ENCODE results near the gene CRIP2.
A peak's percentile ranks its signal among the peaks of the same experiment; 100 is the strongest.

Gene CRIP2

GRCh38 chr14:105442834-105443233, 31.8 kb upstream of the CRIP2 start:
- no peaks in the 10 kb centered on the region for H3K4me1 ChIP-seq (ENCODE audit: control insufficient read depth in 2 of 2, insufficient read depth in 1 of 2, low read depth in 1 of 2, low read length in 2 of 2)
- H4K91ac ChIP-seq (ENCODE audit: low read depth, low read length, poor library complexity): no peak overlapping the region
- H3K4me3 ChIP-seq (ENCODE audit: low read length in 2 of 2): no peak overlapping the region
- no peak overlapping the region for H2BK120ac ChIP-seq (ENCODE audit: low read depth, low read length)
- H3K36me3 ChIP-seq (replicated peaks in 1 of 2; ENCODE audit: control insufficient read depth in 2 of 2, insufficient read depth in 2 of 2, low read length in 2 of 2): peaks cover 29 to 66% of the 10 kb centered on the region in 2 donors
- no peak overlapping the region for H2BK5ac ChIP-seq (ENCODE audit: low read length)
- WGBS, 2 donors (ENCODE audit: extremely low coverage in 2 of 2, insufficient read length in 2 of 2, insufficient replicate concordance in 1 of 2): no CpG with 5 or more reads among the region's 12 CpGs
- H3K14ac ChIP-seq (ENCODE audit: low read length): no peak overlapping the region
- H3K79me1 ChIP-seq (ENCODE audit: low read depth, low read length): peaks cover 36% of the 10 kb centered on the region
- H3K27me3 ChIP-seq (ENCODE audit: control insufficient read depth in 3 of 3, insufficient read depth in 3 of 3, low read depth in 1 of 3, low read length in 3 of 3): no peaks in the 10 kb centered on the region
- no peak overlapping the region for H3K18ac ChIP-seq (ENCODE audit: low read length)
- H2AK5ac ChIP-seq (ENCODE audit: low read depth, low read length): no peak overlapping the region
- H2BK15ac ChIP-seq (ENCODE audit: low read length): no peak overlapping the region
- H3K4me2 ChIP-seq (ENCODE audit: insufficient read depth, low read length, poor library complexity, severe bottlenecking): no peak overlapping the region
- no peak overlapping the region for H2AFZ ChIP-seq (ENCODE audit: low read length)
- H3K27ac ChIP-seq (replicated peaks; ENCODE audit: low read length): no peak overlapping the region
- no peak for DNase-seq (ENCODE audit: low spot score)
- H4K8ac ChIP-seq (ENCODE audit: low read depth, low read length): no peak overlapping the region
- H3K23ac ChIP-seq (ENCODE audit: low read depth, low read length, poor library complexity): peak overlapping the region; percentile 27
- H3K4ac ChIP-seq (ENCODE audit: low read length): no peak overlapping the region
- H2BK12ac ChIP-seq (ENCODE audit: low read length): no peak overlapping the region
- peak overlapping the region; percentile 38 for H3K9ac ChIP-seq (ENCODE audit: low read depth, low read length, poor library complexity)
- no peaks in the 10 kb centered on the region for H3K9me3 ChIP-seq (replicated peaks in 1 of 2; ENCODE audit: control insufficient read depth in 2 of 2, insufficient read depth in 1 of 2, low read depth in 1 of 2, low read length in 2 of 2)

DNA sequence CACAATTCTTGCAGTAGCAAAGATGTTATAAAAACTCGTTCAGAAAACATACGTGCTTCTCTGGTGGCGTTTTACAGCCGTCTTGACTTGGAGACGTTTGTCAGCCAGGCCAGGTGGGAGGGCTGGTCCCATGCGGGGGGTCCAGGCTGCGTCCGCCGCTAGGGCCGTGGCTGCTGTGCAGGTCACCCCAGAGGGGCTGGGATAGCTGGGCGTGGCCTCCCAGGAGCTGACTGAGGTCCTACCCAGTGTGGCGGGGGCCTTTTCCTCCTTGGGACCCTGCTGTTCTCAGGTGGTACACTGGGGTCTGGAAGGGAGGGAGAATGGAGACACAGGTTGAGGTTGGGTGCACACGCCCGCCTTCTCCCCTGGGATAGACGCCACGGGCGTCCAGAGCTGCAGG, 29.8 kb upstream of the CRIP2 start:
- DNase-seq (ENCODE audit: low spot score): no peak
- Histone ChIP-seq H3K9me3 (replicated peaks in 1 of 2; ENCODE audit: control insufficient read depth in 2 of 2, insufficient read depth in 1 of 2, low read depth in 1 of 2, low read length in 2 of 2) (no peaks in the 10 kb centered on the region), H2AK5ac (ENCODE audit: low read depth, low read length) (no peak overlapping the region), H3K27me3 (ENCODE audit: control insufficient read depth in 3 of 3, insufficient read depth in 3 of 3, low read depth in 1 of 3, low read length in 3 of 3) (no peaks in the 10 kb centered on the region), H2BK120ac (ENCODE audit: low read depth, low read length) (no peak overlapping the region), H3K27ac (replicated peaks; ENCODE audit: low read length) (no peak overlapping the region), H3K23ac (ENCODE audit: low read depth, low read length, poor library complexity) (no peak overlapping the region), H2BK15ac (ENCODE audit: low read length) (no peak overlapping the region), H3K9ac (ENCODE audit: low read depth, low read length, poor library complexity) (no peak overlapping the region), H3K4me2 (ENCODE audit: insufficient read depth, low read length, poor library complexity, severe bottlenecking) (no peak overlapping the region), H4K8ac (ENCODE audit: low read depth, low read length) (peak overlapping the region; percentile 43), H3K4ac (ENCODE audit: low read length) (no peak overlapping the region), H2BK12ac (ENCODE audit: low read length) (peak overlapping the region; percentile 73), H3K18ac (ENCODE audit: low read length) (peak overlapping the region; percentile 28), H2BK5ac (ENCODE audit: low read length) (no peak overlapping the region), H3K4me3 (ENCODE audit: low read length in 2 of 2) (no peak overlapping the region), H3K14ac (ENCODE audit: low read length) (peak overlapping the region; percentile 21), H4K91ac (ENCODE audit: low read depth, low read length, poor library complexity) (no peak overlapping the region), H3K36me3 (replicated peaks in 1 of 2; ENCODE audit: control insufficient read depth in 2 of 2, insufficient read depth in 2 of 2, low read length in 2 of 2) (peaks cover 29 to 61% of the 10 kb centered on the region in 2 donors), H3K4me1 (ENCODE audit: control insufficient read depth in 2 of 2, insufficient read depth in 1 of 2, low read depth in 1 of 2, low read length in 2 of 2) (no peaks in the 10 kb centered on the region), H3K79me1 (ENCODE audit: low read depth, low read length) (peaks cover 33% of the 10 kb centered on the region), H2AFZ (ENCODE audit: low read length) (no peak overlapping the region)
- no CpG with 5 or more reads among the region's 17 CpGs for WGBS, 2 donors (ENCODE audit: extremely low coverage in 2 of 2, insufficient read length in 2 of 2, insufficient replicate concordance in 1 of 2)

DNA sequence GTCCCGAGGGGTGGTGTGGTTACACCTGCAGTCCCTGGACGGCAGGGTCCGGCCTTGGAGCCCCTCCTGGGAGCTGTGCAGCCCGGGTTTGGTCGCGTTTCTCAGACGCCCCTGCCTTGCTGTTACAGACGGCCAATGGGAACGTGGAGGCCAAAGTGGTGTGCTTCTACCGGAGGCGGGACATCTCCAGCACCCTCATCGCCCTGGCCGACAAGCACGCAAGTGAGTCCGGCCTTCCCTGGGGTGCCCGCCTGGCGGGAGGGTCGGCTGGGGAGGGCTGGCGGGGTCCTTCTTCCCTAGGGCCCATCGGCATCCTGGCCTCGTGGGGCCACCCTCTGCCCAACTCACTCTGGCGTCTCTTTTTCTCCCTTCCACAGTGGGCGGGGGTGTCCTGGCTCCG, 29.3 kb upstream of the CRIP2 start:
- Histone ChIP-seq H3K4me3 (ENCODE audit: low read length in 2 of 2) (no peak overlapping the region), H4K8ac (ENCODE audit: low read depth, low read length) (peak overlapping the region; percentile 43), H4K91ac (ENCODE audit: low read depth, low read length, poor library complexity) (no peak overlapping the region), H3K79me1 (ENCODE audit: low read depth, low read length) (peaks cover 32% of the 10 kb centered on the region), H3K27me3 (ENCODE audit: control insufficient read depth in 3 of 3, insufficient read depth in 3 of 3, low read depth in 1 of 3, low read length in 3 of 3) (no peaks in the 10 kb centered on the region), H3K4me1 (ENCODE audit: control insufficient read depth in 2 of 2, insufficient read depth in 1 of 2, low read depth in 1 of 2, low read length in 2 of 2) (no peaks in the 10 kb centered on the region), H3K36me3 (replicated peaks in 1 of 2; ENCODE audit: control insufficient read depth in 2 of 2, insufficient read depth in 2 of 2, low read length in 2 of 2) (peaks cover 33 to 61% of the 10 kb centered on the region in 2 donors), H2BK120ac (ENCODE audit: low read depth, low read length) (no peak overlapping the region), H2BK15ac (ENCODE audit: low read length) (no peak overlapping the region), H3K4me2 (ENCODE audit: insufficient read depth, low read length, poor library complexity, severe bottlenecking) (no peak overlapping the region), H3K18ac (ENCODE audit: low read length) (no peak overlapping the region), H3K9me3 (replicated peaks in 1 of 2; ENCODE audit: control insufficient read depth in 2 of 2, insufficient read depth in 1 of 2, low read depth in 1 of 2, low read length in 2 of 2) (no peaks in the 10 kb centered on the region), H2AFZ (ENCODE audit: low read length) (no peak overlapping the region), H3K4ac (ENCODE audit: low read length) (no peak overlapping the region), H2BK12ac (ENCODE audit: low read length) (no peak overlapping the region), H3K27ac (replicated peaks; ENCODE audit: low read length) (no peak overlapping the region), H2AK5ac (ENCODE audit: low read depth, low read length) (no peak overlapping the region), H3K23ac (ENCODE audit: low read depth, low read length, poor library complexity) (peak overlapping the region; percentile 73), H2BK5ac (ENCODE audit: low read length) (no peak overlapping the region), H3K14ac (ENCODE audit: low read length) (no peak overlapping the region), H3K9ac (ENCODE audit: low read depth, low read length, poor library complexity) (peak overlapping the region; percentile 44)
- no CpG with 5 or more reads among the region's 24 CpGs for WGBS, 2 donors (ENCODE audit: extremely low coverage in 2 of 2, insufficient read length in 2 of 2, insufficient replicate concordance in 1 of 2)
- no peak for DNase-seq (ENCODE audit: low spot score)

DNA sequence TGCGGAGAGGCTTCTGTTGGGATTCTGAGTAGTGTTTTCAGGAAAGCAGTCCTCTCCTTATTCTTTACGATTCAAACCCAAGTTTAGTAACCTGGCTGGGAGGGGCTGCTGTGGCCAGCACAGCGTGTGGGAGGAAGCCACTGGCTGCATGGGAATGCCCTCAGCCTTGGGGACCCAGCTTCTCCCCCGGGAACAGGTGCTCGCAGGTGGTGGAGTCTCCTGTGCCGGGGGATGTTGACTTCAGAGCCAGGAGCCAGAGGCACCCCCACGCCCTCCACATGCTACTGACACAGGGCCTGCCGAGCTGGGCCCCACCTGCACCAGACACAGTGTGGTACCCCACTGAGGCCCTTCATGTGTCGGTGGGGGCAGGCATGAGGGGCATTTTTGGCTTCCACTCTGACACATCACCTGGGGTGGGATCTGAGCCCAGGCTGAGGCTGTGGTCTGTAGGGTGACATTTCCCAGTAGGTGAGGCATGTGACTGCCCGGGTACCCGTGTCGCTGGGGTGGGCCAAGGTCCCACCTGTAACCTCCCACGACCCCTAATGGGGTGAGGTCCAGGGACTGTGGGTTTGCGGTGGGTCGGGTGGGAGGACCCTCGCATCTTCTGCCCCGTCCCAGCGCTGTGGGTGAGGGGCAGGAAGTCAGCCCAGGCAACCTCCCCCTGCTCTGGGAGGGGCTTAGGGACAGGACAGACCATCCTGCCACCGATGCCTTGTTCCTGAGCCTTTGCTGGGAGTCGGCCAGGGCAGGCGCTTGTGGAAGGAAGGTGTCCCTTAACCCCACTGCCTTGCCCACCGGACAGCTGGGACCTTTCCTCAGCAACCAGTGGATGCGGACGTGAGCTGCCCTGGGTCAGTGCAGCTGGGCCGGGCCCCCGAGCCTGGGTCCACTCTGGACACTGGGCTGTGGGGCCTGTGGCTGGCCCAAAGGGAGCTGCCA, 28.4 kb upstream of the CRIP2 start:
- Histone ChIP-seq H3K4me2 (ENCODE audit: insufficient read depth, low read length, poor library complexity, severe bottlenecking) (no peak overlapping the region), H4K91ac (ENCODE audit: low read depth, low read length, poor library complexity) (no peak overlapping the region), H3K4me1 (ENCODE audit: control insufficient read depth in 2 of 2, insufficient read depth in 1 of 2, low read depth in 1 of 2, low read length in 2 of 2) (no peaks in the 10 kb centered on the region), H3K36me3 (replicated peaks in 1 of 2; ENCODE audit: control insufficient read depth in 2 of 2, insufficient read depth in 2 of 2, low read length in 2 of 2) (peaks cover 40 to 64% of the 10 kb centered on the region in 2 donors), H2AK5ac (ENCODE audit: low read depth, low read length) (no peak overlapping the region), H3K4ac (ENCODE audit: low read length) (no peak overlapping the region), H2BK15ac (ENCODE audit: low read length) (no peak overlapping the region), H3K4me3 (ENCODE audit: low read length in 2 of 2) (no peak overlapping the region), H3K9ac (ENCODE audit: low read depth, low read length, poor library complexity) (no peak overlapping the region), H3K18ac (ENCODE audit: low read length) (peak overlapping the region; percentile 31), H2BK5ac (ENCODE audit: low read length) (no peak overlapping the region), H3K27me3 (ENCODE audit: control insufficient read depth in 3 of 3, insufficient read depth in 3 of 3, low read depth in 1 of 3, low read length in 3 of 3) (no peaks in the 10 kb centered on the region), H3K9me3 (replicated peaks in 1 of 2; ENCODE audit: control insufficient read depth in 2 of 2, insufficient read depth in 1 of 2, low read depth in 1 of 2, low read length in 2 of 2) (peaks cover 0 to 1% of the 10 kb centered on the region in 2 donors), H4K8ac (ENCODE audit: low read depth, low read length) (no peak overlapping the region), H2AFZ (ENCODE audit: low read length) (no peak overlapping the region), H2BK12ac (ENCODE audit: low read length) (no peak overlapping the region), H3K14ac (ENCODE audit: low read length) (no peak overlapping the region), H3K79me1 (ENCODE audit: low read depth, low read length) (peaks cover 30% of the 10 kb centered on the region), H2BK120ac (ENCODE audit: low read depth, low read length) (no peak overlapping the region), H3K23ac (ENCODE audit: low read depth, low read length, poor library complexity) (no peak overlapping the region), H3K27ac (replicated peaks; ENCODE audit: low read length) (no peak overlapping the region)
- no CpG with 5 or more reads among the region's 26 CpGs for WGBS, 2 donors (ENCODE audit: extremely low coverage in 2 of 2, insufficient read length in 2 of 2, insufficient replicate concordance in 1 of 2)
- DNase-seq (ENCODE audit: low spot score): no peak
